Gastrocnemius medialis (tissue), 4 donors: Measurements from ENCODE around the gene PSMD9. TPM values are rescaled to one million over a fixed set of nuclear protein-coding genes. Genes with fewer than 3 reads are reported as not detected.
"Not testable (repeated sequence)": the region's sequence is repeated elsewhere in the genome, so short reads cannot be mapped to it uniquely, and the experiment has no call there.

Experiments used
- ATAC-seq, 2 donors: fragments of 150-250 bp; one replicate each; pipeline ENCODE4 v1.9.1; 2016
- DNase-seq, 2 donors: peaks; one replicate each; pipeline ENCODE4 v3.0.0-alpha.2; 2019
- H3K27ac ChIP-seq, 4 donors: fragments of 200-600 bp; sonication (generic); 1 replicate in 1 of 4; 2 replicates in 3 of 4; pipeline ENCODE4 v1.5.1; 2016 to 2018; ENCODE audit warnings: mild to moderate bottlenecking in 2 of 4, moderate library complexity in 1 of 4
- H3K27me3 ChIP-seq, 3 donors: fragments of 200-600 bp; sonication (generic) in 2 of 3; 1 replicate in 1 of 3; 2 replicates in 2 of 3; pipeline versions ENCODE4 v1.5.1 to v1.6.0; 2016 to 2019; ENCODE audit warnings: mild to moderate bottlenecking in 1 of 3, moderate library complexity in 1 of 3
- H3K36me3 ChIP-seq, 2 donors: fragments of 200-600 bp; sonication (generic) in 1 of 2; one replicate each; pipeline ENCODE4 v1.5.1; 2017 to 2018
- H3K4me1 ChIP-seq, 2 donors: fragments of 200-600 bp; sonication (generic) in 1 of 2; one replicate each; pipeline ENCODE4 v1.5.1; 2016 to 2017; ENCODE audit warnings: mild to moderate bottlenecking in 2 of 2
- H3K4me3 ChIP-seq, 4 donors: fragments of 200-600 bp; sonication (generic) in 3 of 4; 1 replicate in 1 of 4; 2 replicates in 3 of 4; pipeline ENCODE4 v1.5.1; 2016 to 2019; ENCODE audit warnings: mild to moderate bottlenecking in 2 of 4
- H3K9me3 ChIP-seq, 3 donors: fragments of 200-600 bp; sonication (generic) in 2 of 3; 1 replicate in 1 of 3; 2 replicates in 2 of 3; pipeline ENCODE4 v1.5.1; 2016 to 2019
- POLR2A ChIP-seq, 2 donors: fragments of 450-650 bp; IDR thresholded peaks; one replicate each; pipeline ENCODE4 v1.6.1; 2017; ENCODE audit warnings: antibody characterized with exemption in 2 of 2, mild to moderate bottlenecking in 2 of 2, moderate library complexity in 2 of 2
- in situ Hi-C, 4 donors: fragments of 200-750 bp; cut with MboI; loops; one replicate each; pipeline versions ENCODE4 v1.15.0 to v1.8.0; 2017; ENCODE audit warnings: low sequenced_read_pairs in 4 of 4
- intact Hi-C: fragments of 100-400 bp; cut with DNase I; formaldehyde crosslinking; loops from one replicate; pipeline ENCODE4 v1.15.1; 2023; ENCODE audit warnings: low total_unique reads
- total RNA-seq, 4 donors: library from RNA; depleted of rRNA; stranded (reverse); fragments of >200 nt; gene quantifications; one replicate each; pipeline versions ENCODE4 v1.1.0 to v1.2.3, GENCODE V29; 2016
- TF ChIP-seq, protein P1 (sequence below), 5 experiments: fragments of 450-650 bp in 3 of 5; fragments of 200-600 bp in 2 of 5; sonication (generic) in 2 of 5; IDR thresholded peaks in 4 of 5; conservative IDR thresholded peaks in 1 of 5; 1 replicate in 4 of 5; 2 replicates in 1 of 5; pipeline ENCODE4 v1.5.1; 2016 to 2019; ENCODE audit warnings: antibody characterized with exemption in 5 of 5, mild to moderate bottlenecking in 3 of 5, moderate library complexity in 3 of 5

PSMD9 gene
- total RNA-seq, 4 donors from 2014 or later = 16.5 to 84.9 (median 47.0) TPM

- Histone ChIP-seq H3K9me3 (no peaks in the 10 kb centered on the region), H3K4me3 (no peak overlapping the region), H3K4me1 (peaks cover 8 to 12% of the 10 kb centered on the region in 2 donors), H3K36me3 (no peaks in the 10 kb centered on the region), H3K27me3 (no peaks in the 10 kb centered on the region), H3K27ac (no peak overlapping the region)
- TF ChIP-seq, protein P1, sequence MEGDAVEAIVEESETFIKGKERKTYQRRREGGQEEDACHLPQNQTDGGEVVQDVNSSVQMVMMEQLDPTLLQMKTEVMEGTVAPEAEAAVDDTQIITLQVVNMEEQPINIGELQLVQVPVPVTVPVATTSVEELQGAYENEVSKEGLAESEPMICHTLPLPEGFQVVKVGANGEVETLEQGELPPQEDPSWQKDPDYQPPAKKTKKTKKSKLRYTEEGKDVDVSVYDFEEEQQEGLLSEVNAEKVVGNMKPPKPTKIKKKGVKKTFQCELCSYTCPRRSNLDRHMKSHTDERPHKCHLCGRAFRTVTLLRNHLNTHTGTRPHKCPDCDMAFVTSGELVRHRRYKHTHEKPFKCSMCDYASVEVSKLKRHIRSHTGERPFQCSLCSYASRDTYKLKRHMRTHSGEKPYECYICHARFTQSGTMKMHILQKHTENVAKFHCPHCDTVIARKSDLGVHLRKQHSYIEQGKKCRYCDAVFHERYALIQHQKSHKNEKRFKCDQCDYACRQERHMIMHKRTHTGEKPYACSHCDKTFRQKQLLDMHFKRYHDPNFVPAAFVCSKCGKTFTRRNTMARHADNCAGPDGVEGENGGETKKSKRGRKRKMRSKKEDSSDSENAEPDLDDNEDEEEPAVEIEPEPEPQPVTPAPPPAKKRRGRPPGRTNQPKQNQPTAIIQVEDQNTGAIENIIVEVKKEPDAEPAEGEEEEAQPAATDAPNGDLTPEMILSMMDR (IDR thresholded peaks at IDR 0.05 in 4 of 5, conservative IDR thresholded peaks at IDR 0.05 in 1 of 5) = no peak
- TF ChIP-seq POLR2A (IDR thresholded peaks at IDR 0.05) = no peak
- in situ Hi-C loops (no loop called here), intact Hi-C loops (no loop called here)
- no peak for ATAC-seq
- DNase-seq = no peak
Measured at GRCh38 chr12:121843236-121843982, 45.2 kb upstream of the PSMD9 start.

DNA sequence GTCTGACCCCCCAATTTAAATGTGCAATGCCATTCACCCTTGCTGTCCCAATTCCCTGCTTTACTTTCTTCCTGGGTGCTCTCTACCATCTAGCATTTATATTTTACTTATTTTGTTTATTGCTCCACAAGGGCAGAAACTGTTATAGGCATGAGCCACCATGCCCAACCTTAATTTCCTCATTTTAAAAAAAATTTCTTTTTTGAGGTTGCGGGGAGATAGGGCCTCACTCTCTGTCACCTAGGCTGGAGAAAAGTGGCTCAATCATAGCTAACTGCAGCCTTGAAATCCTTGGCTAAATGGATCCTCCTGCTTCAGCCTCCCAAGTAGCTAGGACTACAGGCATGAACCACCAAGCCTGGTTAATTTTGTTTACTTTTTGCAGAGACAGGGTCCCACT is 42.9 kb upstream of the PSMD9 start:
- H3K9me3 ChIP-seq = no peaks in the 10 kb centered on the region
- no peak overlapping the region for H3K27ac ChIP-seq
- H3K27me3 ChIP-seq = no peaks in the 10 kb centered on the region
- H3K4me3 ChIP-seq = no peak overlapping the region
- DNase-seq = no peak
- no peaks in the 10 kb centered on the region for H3K36me3 ChIP-seq
- in situ Hi-C loops (no loop called here), intact Hi-C loops (no loop called here)
- no peaks in the 10 kb centered on the region for H3K4me1 ChIP-seq
- TF ChIP-seq, protein P1 (IDR thresholded peaks at IDR 0.05 in 4 of 5, conservative IDR thresholded peaks at IDR 0.05 in 1 of 5) = no peak
- TF ChIP-seq POLR2A (IDR thresholded peaks at IDR 0.05) = no peak
- no peak for ATAC-seq

DNA sequence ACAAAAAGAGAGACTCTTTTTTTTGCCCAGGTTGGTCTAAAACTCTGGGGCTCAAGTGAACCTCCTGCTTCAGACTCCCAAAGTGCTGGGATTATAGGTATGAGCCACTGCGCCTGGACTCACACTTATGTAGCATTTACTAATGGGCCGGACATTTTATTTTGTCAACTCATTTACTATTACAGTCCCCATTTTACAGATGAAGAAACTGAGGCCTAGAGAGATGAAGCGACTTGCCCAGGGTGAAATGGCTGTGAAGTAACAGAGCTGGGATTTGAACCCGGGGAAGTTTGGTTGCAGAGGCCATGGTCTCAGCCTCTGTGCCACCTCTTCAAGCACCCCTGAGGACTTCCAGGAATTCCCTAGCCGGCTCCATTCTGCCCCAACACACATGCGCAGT is 39.4 kb upstream of the PSMD9 start:
- DNase-seq (no peak), ATAC-seq (no peak)
- H3K4me3 ChIP-seq = no peak overlapping the region
- H3K36me3 ChIP-seq = no peaks in the 10 kb centered on the region
- H3K27ac ChIP-seq = no peak overlapping the region
- no peaks in the 10 kb centered on the region for H3K4me1 ChIP-seq
- TF ChIP-seq, protein P1 (IDR thresholded peaks at IDR 0.05 in 4 of 5, conservative IDR thresholded peaks at IDR 0.05 in 1 of 5) = no peak
- no peak for TF ChIP-seq POLR2A (IDR thresholded peaks at IDR 0.05)
- in situ Hi-C loops = no loop called here
- no peaks in the 10 kb centered on the region for H3K9me3 ChIP-seq
- no peaks in the 10 kb centered on the region for H3K27me3 ChIP-seq
- intact Hi-C loops = no loop called here

DNA sequence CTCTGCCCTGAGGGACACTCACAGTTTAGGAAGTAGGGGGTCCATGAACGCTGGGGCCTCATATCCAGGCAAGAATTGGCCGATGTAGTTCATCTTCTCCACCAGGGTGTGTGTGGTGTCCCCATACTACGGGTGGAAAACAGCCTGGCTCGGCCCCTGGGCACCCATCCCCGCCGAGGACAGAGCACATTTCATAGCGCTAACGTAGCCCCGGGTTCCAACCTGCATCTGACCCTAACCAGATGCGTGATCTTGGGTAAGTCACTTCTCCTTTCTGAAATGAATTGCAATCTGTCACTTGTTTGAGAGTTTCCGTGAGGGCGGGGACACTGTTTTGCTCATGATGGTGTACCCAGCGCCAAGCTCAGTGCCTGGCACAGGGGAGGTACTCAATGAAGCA is 38.9 kb upstream of the PSMD9 start:
- no peak for TF ChIP-seq POLR2A (IDR thresholded peaks at IDR 0.05)
- TF ChIP-seq, protein P1 (IDR thresholded peaks at IDR 0.05 in 4 of 5, conservative IDR thresholded peaks at IDR 0.05 in 1 of 5) = no peak
- ATAC-seq (no peak), DNase-seq (no peak)
- Histone ChIP-seq H3K27me3 (no peaks in the 10 kb centered on the region), H3K4me3 (no peak overlapping the region), H3K27ac (no peak overlapping the region), H3K4me1 (no peaks in the 10 kb centered on the region), H3K9me3 (no peaks in the 10 kb centered on the region), H3K36me3 (no peaks in the 10 kb centered on the region)
- in situ Hi-C loops (no loop called here), intact Hi-C loops (no loop called here)

GRCh38 chr12:121852392-121852791 is 36.2 kb upstream of the PSMD9 start:
- H3K9me3 ChIP-seq, ATAC-seq, H3K36me3 ChIP-seq, intact Hi-C loops, H3K4me1 ChIP-seq, H3K4me3 ChIP-seq, DNase-seq, H3K27ac ChIP-seq, in situ Hi-C loops, H3K27me3 ChIP-seq: not testable (repeated sequence)
